Brain pericyte (primary cell): Measurements from ENCODE around the gene SLC29A3.

ENCODE experiments used
- DNase-seq: peaks from one replicate; pipeline ENCODE4 v3.0.0-alpha.2; 2012; ENCODE audit warnings: low read depth, low spot score

The SLC29A3 gene

DNA sequence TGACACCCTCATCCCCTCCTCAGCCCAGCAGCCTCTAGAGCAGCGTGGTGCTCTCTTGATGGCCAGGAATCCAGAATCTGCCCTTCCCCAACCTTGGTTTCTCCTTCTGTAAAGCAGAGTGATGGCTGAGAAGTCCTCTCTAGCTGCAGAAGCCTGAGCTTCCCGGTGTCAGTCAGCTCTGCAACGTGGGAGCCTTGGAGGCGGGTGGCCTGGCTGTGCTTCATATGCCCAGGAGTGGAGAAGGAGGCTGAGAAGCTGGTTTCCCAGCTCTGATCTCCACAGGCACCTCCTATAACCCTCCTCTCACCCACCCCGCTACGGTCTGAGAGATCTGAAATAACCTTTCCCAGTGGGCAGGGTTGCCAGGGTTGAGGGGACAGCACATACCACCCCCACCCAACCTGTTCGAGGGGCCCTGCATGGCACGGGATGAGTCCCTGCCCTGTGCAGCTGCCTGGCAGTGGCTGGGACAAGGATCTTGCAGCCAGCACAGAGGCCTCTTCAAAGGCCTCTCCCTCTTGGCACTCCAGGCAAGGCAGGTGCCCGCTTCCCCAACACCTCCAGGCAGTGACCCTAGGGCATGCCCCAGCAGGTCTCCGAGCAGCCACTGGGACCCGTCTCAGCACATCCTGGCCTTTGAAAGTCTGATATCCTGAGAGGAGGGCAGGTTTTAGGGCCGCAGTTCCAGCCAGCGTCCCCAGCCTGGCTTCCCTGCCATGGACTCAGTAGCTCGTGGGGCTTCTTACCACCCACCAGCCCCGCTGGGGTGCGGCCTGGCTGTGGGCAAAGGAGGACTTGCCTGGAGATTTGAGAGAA, 18.3 kb upstream of the SLC29A3 start:
- DNase-seq, result no peak

GRCh38 chr10:71301371-71301916, 17.6 kb upstream of the SLC29A3 start:
- no peak for DNase-seq

GRCh38 chr10:71302451-71302850, 16.6 kb upstream of the SLC29A3 start:
- no peak for DNase-seq

DNA sequence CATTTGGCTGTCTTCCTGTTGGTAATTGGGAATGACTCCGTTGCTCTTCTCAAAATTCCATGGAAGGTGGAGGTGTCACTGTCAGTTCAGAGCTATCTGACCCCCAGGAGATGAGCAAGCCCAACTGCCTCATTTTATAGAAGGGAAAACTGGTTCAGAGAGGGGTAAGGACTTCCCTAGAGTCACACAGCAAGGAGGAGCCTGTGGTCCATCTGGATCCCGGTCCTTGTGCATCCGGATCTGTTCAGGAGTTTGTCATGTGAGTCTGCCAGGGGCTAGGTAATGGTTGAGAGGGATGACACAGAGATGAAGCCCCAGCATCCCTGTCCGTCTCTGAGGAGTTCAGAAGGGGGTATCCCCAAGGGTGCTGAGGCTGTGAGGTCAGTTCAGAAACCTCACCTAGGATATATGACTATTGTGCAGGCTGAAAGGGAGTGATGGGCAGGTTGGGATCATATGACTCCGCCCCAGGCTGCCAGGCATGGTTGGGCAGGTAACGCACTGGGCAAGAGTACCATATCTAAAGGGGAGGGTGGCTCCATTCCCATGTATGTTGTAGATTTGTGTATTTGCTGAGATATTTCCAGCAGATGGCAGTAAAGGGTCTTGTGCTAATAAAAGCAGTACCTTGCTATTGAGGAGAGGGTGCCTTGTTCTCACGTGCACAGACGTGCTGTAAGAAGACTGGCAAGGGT, 16.0 kb upstream of the SLC29A3 start:
- DNase-seq, result no peak

GRCh38 chr10:71303569-71303907, 15.5 kb upstream of the SLC29A3 start:
- DNase-seq, result no peak

- DNase-seq, result no peak
These were observed 14.1 kb upstream of the SLC29A3 start for GRCh38 chr10:71304914-71305313.

DNA sequence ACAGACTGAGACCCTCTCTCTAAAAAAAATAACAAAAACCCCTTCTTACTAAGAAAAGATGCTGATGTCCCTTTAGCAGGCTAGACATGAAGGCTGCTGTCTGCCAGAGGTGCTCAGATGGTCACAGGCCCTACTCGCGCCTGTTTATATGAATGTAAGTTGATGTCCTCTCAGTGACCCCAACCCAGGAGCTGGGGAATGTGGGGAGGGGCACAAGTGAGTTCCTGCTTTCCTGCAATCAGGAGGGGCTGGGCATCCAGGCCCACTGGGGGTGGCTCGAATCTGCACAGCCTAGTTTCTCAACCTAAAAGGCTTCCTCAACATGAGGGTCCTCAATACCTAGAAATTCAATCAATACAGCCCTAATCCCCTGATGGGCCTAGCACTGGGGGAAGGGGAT, 12.1 kb upstream of the SLC29A3 start:
- DNase-seq, result no peak

DNA sequence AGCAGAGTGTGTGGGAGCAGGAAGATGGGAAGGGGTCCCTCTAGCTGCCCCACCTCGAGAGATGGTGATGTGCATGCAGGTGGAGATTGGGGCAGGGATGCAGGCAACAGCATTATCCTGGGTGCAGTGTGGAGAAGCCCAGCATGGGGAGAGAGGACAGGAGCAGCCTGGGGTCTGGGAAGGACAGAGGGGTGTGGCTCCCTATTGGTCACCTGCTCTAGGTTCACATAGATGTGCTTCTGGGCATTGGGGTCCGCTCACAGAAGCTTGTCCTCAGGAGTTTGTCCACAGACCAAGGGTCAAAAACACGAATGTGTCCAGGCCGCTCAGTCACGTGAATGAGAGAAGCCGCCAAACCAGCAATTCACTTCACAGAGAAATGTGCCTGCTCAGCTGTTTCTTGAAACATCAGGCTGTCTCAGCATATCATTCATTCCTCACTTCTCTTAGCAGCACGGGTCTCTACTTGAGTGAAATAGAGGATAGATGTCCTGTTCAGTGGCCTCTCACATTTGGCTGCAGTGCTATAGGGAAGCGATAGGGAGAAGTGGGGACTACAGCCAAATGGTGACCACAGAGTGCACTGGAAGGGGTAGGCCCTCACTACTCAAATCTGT, 11.5 kb upstream of the SLC29A3 start:
- DNase-seq, result no peak

- DNase-seq, result no peak
These were observed 10.8 kb upstream of the SLC29A3 start for GRCh38 chr10:71308244-71308643.

- DNase-seq, result no peak
These were observed 10.1 kb upstream of the SLC29A3 start for GRCh38 chr10:71308985-71309384.

DNA sequence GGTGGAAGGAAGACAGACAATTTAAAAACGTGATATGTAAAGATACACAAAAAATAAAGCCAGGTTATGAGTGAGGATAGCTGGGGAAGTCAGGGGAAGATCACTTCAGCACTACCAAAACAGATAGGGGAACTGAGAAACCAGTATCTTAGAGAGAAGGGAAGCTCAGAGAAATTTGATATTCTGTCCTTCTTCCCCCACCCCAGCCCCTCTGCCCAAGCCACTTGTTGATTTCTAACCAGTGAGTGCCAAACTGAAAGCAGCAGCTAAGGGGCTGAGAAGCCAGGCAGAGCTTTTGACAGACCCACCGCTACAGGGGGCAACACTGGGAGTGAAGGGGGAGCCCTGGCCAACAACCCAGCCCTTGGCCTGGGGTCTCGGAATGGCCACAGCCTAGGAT, 9.1 kb upstream of the SLC29A3 start:
- no peak for DNase-seq

- DNase-seq, result no peak
These were observed 6.8 kb upstream of the SLC29A3 start for GRCh38 chr10:71312220-71312619.

DNA sequence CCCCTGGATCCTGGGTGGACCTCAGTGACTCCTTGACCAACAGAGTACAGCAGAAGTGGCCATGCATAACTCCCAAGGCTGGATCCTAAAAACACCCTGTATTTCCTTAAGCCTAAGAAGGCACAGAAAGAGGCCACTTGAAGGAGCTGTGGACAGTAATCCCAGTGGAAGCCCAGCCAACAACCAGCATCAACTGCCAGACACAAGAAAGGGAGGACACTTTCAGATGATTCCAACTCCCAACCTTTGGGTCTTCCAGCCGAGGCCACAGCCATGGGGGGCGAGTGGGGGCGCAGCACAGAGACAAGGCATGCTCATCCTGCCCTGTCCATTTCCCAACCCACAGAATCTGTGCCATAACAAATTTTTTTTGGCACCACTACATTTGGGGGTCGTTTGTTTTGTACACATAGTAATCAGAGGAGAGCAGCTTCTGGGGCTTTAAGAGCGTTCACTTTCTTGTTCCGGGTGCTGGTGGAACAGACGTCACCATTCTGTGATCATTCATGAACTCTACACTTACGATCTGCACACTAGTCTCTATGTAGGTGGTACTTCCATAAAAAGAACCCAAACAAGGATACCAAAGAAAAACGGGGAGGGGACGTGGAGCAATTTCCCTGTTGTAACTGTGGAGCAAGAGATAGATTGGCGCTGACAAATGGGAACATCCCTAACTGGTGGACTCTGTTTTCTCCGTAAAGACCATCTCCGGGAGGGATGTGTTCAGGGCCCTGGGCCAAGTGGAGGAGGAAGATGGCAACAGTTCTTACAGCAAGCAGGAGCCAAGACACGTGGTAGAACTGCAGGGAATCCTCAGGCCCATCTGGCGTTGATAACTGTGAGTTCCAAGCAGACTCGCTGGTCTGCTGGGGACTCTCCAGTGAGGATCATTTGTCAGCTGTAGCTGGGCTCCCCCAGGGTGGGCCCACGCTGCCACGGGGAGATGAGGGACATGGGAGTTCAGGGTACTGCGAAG, 6.0 kb upstream of the SLC29A3 start:
- no peak for DNase-seq

DNA sequence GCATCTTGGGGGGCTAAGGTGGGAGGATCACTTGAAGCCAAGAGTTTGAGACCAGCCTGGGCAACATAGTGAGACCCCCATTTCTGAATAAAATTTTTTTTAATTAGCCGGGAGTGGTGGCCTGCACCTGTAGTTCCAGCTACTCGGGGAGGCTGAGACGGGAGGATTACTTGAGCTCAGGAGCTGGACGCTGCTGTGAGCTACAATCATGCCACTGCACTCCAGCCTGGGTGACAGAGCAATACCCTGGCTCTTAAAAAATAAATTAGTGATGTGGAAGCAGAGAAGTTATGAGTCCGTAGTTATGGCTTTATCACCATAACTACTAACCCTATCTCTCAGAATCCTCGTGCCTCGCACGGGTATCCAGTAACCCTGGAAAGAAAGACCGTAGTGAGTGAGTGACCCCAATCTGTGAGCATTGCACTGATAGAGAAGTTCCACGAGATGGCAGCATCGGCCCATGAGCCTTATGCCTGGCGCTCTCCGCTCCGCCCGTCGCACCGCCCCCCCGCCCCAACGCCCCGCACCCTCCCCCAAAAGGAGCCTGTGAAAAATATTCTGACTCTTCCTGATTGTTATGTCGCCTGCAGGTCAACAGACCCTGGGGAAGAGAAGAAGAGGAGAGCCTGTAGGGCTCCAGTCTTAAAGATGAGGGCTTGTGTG, 4.9 kb upstream of the SLC29A3 start:
- DNase-seq, result no peak

DNA sequence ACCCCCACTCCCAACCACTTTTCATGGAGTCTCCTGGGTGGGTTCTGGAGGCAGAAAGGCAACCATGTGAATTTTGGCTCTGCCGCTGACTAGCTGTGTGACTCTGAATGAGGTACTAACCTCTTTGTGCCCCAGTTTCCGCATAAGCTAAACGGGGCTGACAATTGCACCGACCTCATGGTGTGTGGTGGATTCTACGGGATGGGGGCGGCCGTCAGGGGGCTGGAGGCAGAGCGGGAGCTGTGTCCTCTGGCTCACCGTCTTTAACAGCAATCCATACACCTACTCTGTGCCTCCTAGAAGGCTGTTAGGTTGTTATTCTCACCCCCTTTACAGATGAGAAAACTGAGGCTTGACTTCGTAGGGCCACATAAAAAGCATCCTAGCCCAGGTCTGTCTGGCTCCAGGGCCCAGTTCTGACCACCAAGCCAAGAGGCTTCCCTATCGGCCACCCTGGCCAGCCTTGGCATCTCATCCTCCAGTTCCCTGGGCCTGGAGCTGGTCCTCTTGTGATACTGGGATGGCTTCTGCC, 4.3 kb upstream of the SLC29A3 start:
- no peak for DNase-seq

DNA sequence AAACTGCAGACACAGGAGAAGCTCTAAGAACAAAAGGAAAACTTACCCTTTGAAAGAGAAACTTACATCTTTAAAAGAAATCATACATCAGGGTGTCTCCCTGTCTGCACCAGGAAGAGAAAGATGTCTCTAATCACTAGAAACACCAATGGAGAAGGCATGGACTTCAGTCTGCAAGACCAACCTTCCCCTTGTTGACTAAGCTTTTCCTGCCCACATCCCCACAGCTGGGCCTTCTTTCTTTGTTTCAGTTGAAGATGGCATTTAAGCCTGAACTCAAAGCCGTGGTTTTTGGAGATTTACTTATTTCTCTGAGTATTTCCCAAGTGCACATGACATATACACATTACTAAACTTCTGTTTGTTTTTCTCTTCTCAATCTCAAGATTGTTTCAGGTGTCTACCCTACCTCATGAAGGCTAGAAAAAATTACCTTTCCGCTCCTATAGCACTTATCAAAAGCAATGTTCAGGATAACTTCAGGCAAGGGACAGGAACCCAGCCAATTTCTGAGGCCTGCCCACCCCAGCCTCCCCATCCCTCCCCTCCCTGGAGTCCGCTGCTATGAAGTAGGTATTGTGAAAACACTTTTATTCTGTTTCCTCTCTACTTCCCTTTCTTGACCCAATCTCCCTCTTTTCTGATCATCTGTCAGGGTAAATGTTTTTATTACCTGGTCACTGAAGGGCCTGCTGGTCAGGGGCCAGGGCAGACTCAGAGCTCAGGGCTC, 2.8 kb upstream of the SLC29A3 start:
- no peak for DNase-seq

DNA sequence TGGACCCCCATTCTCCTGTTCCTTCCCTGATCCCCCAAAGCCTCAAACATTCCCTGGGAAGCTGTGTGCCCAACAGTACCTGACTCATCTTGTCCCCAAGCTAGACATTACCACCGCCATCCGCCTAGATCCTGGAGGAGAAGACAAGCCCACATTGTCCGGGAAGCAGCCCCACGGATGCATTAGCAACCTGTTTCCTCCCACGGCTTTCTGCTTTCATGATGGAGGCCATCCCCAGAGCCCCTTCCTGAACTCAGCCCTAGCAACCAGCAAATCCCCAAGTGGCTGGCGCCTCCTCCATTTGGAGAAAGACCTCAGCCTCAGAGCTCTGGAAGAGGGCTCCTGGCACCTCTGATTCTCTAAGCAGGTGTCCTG, 2.3 kb upstream of the SLC29A3 start:
- DNase-seq, result no peak

- DNase-seq, result no peak
These were observed 1.3 kb upstream of the SLC29A3 start for GRCh38 chr10:71317739-71318138.

DNA sequence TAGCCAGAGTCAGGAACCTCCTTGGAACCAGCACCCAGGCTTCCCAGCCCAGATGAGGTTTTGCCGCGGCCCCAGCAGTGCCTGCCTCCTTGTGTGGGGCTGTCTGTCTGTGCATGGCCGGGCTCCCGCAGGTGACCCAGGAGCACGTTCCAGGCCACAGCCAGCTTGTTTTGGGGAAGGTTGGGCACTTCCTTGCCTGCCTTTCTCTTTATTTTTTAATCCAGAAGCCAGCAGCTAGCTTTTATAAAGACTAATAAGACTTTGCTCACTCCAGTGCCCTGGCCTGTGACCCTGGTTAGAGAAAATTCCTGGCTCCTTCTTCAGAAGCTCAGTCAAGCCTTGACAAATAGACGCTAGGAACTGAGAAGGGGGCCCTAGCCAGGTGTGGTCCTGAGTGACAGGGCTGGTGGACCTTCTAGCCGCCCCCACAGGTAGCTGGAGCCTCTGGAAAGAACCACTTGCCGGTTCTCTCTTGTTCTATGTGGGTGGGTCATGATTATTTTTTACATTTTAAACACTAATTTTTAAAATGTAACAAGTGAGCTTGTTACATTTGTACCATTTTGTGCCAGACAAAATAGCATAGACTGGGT, 837 bp downstream of the SLC29A3 start:
- no peak for DNase-seq

DNA sequence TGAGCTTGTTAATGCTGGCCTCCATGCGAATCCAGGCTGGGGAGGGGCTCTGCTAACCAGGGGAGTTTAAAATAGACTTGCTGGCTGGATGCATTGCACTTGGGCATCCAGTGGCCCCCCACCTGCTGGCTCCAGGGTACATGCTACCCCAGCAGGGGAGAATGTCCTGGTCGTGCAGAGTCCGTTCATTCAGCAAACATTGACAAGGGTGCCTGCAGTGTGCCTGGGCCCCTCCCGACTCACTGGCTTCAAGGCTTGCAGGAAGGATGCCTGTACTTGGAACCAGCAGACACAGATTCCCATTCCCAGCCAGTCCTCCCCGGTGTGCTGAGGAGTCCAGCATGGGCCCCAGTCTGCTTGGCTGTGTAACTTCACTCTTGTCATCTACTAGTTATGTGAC, 1.5 kb downstream of the SLC29A3 start:
- DNase-seq, result no peak
